Measurements from ENCODE around the gene FBXL15.

The FBXL15 gene, protein sequence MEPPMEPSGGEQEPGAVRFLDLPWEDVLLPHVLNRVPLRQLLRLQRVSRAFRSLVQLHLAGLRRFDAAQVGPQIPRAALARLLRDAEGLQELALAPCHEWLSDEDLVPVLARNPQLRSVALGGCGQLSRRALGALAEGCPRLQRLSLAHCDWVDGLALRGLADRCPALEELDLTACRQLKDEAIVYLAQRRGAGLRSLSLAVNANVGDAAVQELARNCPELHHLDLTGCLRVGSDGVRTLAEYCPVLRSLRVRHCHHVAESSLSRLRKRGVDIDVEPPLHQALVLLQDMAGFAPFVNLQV

GRCh38 chr10:102420714-102421506 lies at the start of gene FBXL15:
TSS of gene FBXL15 (plus strand) at chr10:102420836. CDS start at chr10:102421130, 294 bp downstream.
- peak; percentile 73 for DNase-seq (ENCODE audit: low read depth, low spot score)
- peak within 1 kb of the TSS; percentile 87 for H3K27ac ChIP-seq

DNA sequence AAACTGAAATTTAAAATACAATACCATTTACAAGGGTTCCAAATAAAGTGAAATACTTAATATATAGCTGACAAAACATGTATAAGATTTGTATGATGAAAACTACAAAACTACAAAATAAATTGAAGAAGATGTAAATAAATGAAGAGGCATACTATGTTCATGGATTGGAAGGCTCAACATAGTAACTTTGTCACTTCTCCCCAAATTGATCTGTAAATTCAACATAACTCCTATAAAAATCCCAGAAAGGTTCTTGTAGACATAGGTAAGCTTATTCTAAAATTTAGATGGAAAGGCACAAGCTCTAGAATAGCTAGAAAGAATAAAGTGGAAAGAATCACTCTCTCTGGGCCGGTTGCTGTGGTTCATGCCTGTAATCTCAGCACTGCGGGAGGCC lies 49.3 kb upstream of the FBXL15 start:
- DNase-seq (ENCODE audit: low read depth, low spot score) = no peak
- H3K27ac ChIP-seq = no peak overlapping the region

- no peak for DNase-seq (ENCODE audit: low read depth, low spot score)
- H3K27ac ChIP-seq = no peak overlapping the region
Observed at GRCh38 chr10:102375250-102375649, 45.4 kb upstream of the FBXL15 start.

DNA sequence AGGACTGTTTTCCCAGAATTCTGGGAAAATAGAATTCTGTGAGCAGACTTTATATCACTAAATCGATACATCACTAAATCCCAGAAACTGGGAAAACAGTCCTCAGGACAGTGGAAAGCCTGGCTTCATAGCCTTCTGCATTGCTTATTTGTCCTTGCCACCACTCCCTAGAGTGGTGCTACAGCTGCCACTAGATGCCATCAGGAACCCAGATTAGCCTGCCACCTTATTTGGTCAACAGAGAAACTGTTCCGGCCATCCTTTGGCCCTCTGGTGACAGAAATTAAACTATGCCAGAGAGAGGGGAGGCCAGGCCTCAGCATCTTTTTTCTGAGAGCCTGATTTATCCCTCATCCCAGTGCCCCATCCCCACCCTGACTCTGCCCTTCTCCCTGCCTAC lies 44.8 kb upstream of the FBXL15 start:
- DNase-seq (ENCODE audit: low read depth, low spot score) = no peak
- no peak overlapping the region for H3K27ac ChIP-seq

DNA sequence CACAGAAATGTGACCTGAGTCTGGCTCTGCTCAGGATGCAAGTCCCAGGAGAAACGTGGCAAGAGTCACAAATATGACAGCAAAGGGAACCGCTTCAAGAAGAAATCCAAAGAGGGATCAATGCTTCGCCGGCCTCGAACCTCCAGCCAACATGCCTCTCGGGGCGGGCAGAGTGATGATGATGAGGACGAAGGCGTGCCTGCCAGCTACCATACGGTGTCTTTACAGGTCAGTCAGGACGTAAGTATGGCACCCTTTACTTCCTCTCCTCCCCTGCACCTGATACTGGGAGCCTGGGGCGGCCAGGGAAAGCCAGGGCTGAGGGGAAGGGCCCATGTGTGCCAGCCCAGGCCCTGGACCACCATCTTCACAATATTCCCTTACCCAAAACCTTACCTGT lies 43.7 kb upstream of the FBXL15 start:
- H3K27ac ChIP-seq = no peak overlapping the region
- no peak for DNase-seq (ENCODE audit: low read depth, low spot score)

- DNase-seq (ENCODE audit: low read depth, low spot score) = no peak
- no peak overlapping the region for H3K27ac ChIP-seq
Observed at GRCh38 chr10:102379383-102379782, 41.3 kb upstream of the FBXL15 start.

DNA sequence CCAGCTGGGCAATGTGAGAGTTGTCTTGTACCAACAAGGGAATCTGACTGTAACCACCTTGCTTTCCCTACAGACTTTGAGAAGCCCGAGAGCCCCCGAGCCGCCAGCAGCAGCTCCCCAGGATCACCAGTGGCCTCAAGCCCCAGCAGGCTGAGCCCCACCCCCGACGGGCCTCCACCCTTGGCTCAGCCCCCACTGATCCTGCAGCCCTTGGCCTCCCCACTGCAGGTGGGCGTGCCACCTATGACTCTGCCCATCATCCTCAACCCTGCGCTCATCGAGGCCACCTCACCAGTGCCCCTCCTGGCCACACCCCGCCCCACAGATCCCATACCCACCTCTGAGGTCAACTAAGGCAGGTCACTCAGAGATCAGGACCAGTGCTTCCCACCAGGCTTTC lies 38.7 kb upstream of the FBXL15 start:
- DNase-seq (ENCODE audit: low read depth, low spot score) = no peak
- H3K27ac ChIP-seq = no peak overlapping the region

- H3K27ac ChIP-seq = no peak overlapping the region
- DNase-seq (ENCODE audit: low read depth, low spot score) = no peak
Observed at GRCh38 chr10:102382871-102383270, 37.8 kb upstream of the FBXL15 start.

GRCh38 chr10:102384053-102384452 lies 36.6 kb upstream of the FBXL15 start:
- H3K27ac ChIP-seq = no peak overlapping the region
- DNase-seq (ENCODE audit: low read depth, low spot score) = no peak

DNA sequence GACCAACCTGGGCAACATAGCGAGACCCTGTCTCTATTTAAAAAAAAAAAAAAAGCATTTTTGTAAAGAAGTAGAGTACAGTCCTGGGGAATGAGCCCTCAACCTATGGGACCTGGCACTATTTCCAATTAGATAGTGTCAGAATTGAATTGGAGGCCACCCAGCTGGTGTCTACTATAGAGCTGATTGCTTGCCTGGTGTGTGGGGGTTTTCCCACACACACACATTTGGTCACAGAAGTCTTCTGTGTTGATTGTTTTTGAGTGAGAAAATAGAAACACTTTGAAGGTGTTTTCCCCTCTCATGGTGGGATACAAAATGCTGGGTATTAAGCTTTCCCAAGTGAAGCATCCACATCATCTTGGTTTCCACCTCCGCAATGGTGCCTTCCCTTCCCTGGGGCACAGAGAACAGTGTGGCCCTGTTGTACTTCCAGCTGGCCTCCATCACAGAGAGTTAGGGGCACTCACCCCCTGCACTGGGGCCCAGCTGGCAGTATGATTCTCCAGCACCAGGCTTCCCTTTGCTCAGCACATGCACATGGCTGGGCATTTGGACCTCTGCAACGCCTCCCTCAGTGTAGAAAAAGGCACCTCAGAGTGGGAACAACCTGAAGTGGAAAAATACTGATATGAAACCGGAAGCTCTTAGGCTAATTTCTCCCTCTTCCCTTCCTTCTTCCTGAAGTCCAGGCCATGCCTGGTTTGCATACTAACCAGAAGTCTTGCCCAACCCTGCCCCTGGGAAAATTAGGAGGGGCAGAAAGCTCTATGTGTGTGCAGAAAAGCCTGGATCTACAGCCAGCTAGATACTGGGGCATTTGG lies 35.8 kb upstream of the FBXL15 start:
- H3K27ac ChIP-seq = no peak overlapping the region

DNA sequence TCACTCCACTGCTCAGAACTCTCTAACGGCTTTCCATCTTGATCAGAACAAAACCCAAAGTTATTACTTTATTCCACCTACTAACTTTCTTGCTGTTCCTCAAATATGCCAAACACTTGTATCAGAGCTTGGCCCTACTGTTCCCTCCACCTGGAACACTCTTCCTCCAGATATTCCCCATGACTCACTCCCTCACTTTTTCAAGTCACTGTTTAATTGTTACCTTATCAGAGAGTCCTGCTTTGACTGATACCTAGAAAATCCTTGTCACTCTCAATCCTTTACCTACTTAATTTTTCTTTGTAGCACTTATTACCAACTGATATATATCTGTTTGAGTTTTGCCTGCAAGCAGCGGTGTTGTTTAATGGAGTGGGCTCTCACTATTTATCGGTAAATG lies 30.7 kb upstream of the FBXL15 start:
- no peak for DNase-seq (ENCODE audit: low read depth, low spot score)
- no peak overlapping the region for H3K27ac ChIP-seq

More for the DNA sequence above, 35.8 kb upstream of the FBXL15 start:
- no peak for DNase-seq (ENCODE audit: low read depth, low spot score)

DNA sequence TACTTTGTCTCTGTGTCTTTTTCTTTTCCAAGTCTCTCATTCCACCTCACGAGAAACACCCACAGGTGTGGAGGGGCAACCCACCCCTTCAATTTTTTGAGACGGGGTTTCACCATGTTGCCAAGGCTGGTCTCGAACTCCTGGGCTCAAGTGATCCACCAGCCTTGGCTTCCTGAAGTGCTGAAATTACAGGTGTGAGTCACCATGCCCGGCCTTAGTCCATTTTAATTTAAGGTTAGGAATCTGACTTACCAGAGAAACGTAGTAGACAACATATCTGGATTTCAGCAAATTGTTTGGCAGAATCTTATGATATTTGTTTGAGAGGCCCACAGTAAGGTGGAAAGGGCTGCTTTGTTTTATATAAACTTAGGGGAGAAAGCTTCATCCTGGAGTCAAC lies 28.3 kb upstream of the FBXL15 start:
- no peak for DNase-seq (ENCODE audit: low read depth, low spot score)
- H3K27ac ChIP-seq = no peak overlapping the region

- H3K27ac ChIP-seq = peak overlapping the region; percentile 79
- DNase-seq (ENCODE audit: low read depth, low spot score) = no peak
Observed at GRCh38 chr10:102393411-102394078, 27.1 kb upstream of the FBXL15 start.

GRCh38 chr10:102394079-102394800 lies 26.4 kb upstream of the FBXL15 start:
- H3K27ac ChIP-seq = peak overlapping the region; percentile 79
- DNase-seq (ENCODE audit: low read depth, low spot score) = peak; percentile 69

GRCh38 chr10:102394801-102395399 lies 25.7 kb upstream of the FBXL15 start:
- H3K27ac ChIP-seq = peak overlapping the region; percentile 79
- peak; percentile 16 for DNase-seq (ENCODE audit: low read depth, low spot score)

GRCh38 chr10:102395400-102396316 lies 25.0 kb upstream of the FBXL15 start, which contains the start of gene NFKB2:
TSS of gene NFKB2 (plus strand) at chr10:102395705. CDS start at chr10:102395960, 255 bp downstream.
- H3K27ac ChIP-seq = peak within 1 kb of the TSS; percentile 79
- DNase-seq (ENCODE audit: low read depth, low spot score) = peak; percentile 26

DNA sequence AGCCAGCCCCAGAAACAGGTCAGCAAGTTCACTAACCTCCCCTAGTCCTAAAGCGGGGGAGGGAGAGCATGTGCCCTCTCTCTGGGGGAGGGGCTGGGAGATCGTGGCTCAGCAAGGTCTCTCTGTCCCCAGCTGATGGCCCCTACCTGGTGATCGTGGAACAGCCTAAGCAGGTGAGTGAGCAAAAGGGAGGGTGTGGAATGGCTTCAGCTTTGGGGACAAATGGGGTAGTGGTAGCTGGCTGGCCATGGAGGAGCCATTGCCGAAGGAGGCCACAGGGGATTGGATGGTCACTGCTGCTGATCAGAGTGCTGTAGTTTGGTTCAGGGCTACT lies 24.4 kb upstream of the FBXL15 start:
- DNase-seq (ENCODE audit: low read depth, low spot score) = no peak
- peak overlapping the region; percentile 79 for H3K27ac ChIP-seq

DNA sequence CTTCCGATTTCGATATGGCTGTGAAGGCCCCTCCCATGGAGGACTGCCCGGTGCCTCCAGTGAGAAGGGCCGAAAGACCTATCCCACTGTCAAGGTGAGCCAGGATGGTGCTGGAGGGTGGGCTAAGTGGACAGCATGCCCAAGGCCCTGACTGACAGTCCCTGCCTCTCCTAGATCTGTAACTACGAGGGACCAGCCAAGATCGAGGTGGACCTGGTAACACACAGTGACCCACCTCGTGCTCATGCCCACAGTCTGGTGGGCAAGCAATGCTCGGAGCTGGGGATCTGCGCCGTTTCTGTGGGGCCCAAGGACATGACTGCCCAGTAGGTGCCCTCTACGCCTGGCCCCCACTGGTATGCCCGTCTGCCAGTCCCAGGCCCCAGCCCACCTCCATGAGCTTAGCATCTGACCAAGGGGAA lies 23.9 kb upstream of the FBXL15 start:
- no peak overlapping the region for H3K27ac ChIP-seq
- DNase-seq (ENCODE audit: low read depth, low spot score) = no peak

Measured in epithelial cell of prostate (primary cell).